Measurements from ENCODE around the gene ATP6V1D.

- TF ChIP-seq, protein P1, sequence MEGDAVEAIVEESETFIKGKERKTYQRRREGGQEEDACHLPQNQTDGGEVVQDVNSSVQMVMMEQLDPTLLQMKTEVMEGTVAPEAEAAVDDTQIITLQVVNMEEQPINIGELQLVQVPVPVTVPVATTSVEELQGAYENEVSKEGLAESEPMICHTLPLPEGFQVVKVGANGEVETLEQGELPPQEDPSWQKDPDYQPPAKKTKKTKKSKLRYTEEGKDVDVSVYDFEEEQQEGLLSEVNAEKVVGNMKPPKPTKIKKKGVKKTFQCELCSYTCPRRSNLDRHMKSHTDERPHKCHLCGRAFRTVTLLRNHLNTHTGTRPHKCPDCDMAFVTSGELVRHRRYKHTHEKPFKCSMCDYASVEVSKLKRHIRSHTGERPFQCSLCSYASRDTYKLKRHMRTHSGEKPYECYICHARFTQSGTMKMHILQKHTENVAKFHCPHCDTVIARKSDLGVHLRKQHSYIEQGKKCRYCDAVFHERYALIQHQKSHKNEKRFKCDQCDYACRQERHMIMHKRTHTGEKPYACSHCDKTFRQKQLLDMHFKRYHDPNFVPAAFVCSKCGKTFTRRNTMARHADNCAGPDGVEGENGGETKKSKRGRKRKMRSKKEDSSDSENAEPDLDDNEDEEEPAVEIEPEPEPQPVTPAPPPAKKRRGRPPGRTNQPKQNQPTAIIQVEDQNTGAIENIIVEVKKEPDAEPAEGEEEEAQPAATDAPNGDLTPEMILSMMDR (conservative IDR thresholded peaks at IDR 0.05 in 1 of 2, IDR thresholded peaks at IDR 0.05 in 1 of 2; ENCODE audit: low read depth in 1 of 2, low read length in 2 of 2) = no peak
- TF ChIP-seq EZH2 (IDR thresholded peaks at IDR 0.05; ENCODE audit: low read length, missing control alignments) = no peak
These were observed 36.9 kb upstream of the ATP6V1D start for GRCh38 chr14:67396381-67396970.
